ENCODE measurements around the gene KLHL5.

DNA sequence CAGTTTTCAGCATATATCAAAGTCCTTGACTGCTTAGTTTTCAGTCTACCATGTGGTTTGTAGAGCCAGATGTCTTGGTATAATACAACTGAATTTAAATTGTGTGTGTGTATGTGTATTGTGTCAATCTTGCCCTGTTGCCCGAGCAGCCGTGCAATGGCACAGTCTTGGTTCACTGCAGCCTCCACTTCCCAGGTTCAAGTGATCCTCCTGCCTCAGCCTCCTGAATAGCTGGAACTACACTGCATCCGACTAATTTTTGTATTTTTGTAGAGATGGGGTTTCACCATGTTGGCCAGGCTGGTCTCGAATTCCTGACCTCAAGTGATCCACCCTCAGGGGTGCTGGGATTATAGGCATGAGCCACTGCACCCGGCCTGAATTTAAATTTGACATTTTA lies 6.0 kb upstream of the KLHL5 start:
- TF ChIP-seq EZH2 (IDR thresholded peaks at IDR 0.05; ENCODE audit: insufficient read depth, poor library complexity, severe bottlenecking): no peak
- no peak for TF ChIP-seq EZH2phosphoT487 (IDR thresholded peaks at IDR 0.05; ENCODE audit: insufficient read depth, low read depth)
